Prostate gland (tissue), 2 donors: ENCODE data around the gene SEMA6B. TPM values are rescaled to one million over a fixed set of nuclear protein-coding genes. Genes with fewer than 3 reads are reported as not detected.

Source experiments
- DNase-seq: peaks from one replicate; pipeline ENCODE4 v3.0.0-alpha.2; 2019; ENCODE audit warnings: low spot score
- H3K27ac ChIP-seq, 2 donors: fragments of 200-600 bp; sonication (generic); 2 replicates each; pipeline ENCODE4 v1.5.1; 2017 to 2019
- H3K27me3 ChIP-seq: fragments of 200-600 bp; sonication (generic); replicated peaks from 2 replicates; pipeline ENCODE4 v1.5.1; 2019; ENCODE audit not compliant: insufficient read depth
- H3K36me3 ChIP-seq, 2 donors: fragments of 200-600 bp; sonication (generic); 1 replicate in 1 of 2; 2 replicates in 1 of 2; pipeline versions ENCODE4 v1.5.1 to v1.8.1; 2017 to 2019
- H3K4me1 ChIP-seq: fragments of 200-600 bp; sonication (generic); replicated peaks from 2 replicates; pipeline ENCODE4 v1.5.1; 2019
- H3K4me3 ChIP-seq, 2 donors: fragments of 200-600 bp; sonication (generic); 2 replicates each; pipeline ENCODE4 v1.5.1; 2017 to 2019
- H3K9me3 ChIP-seq: fragments of 200-600 bp; sonication (generic); 2 replicates; pipeline ENCODE4 v1.5.1; 2017
- POLR2A ChIP-seq: fragments of 450-650 bp; IDR thresholded peaks from one replicate; pipeline ENCODE4 v1.6.1; 2016; ENCODE audit warnings: antibody characterized with exemption, mild to moderate bottlenecking
- POLR2AphosphoS5 ChIP-seq: sonication (generic); formaldehyde crosslinking; IDR thresholded peaks from one replicate; pipeline ENCODE4 v1.6.1; 2017; ENCODE audit warnings: antibody characterized with exemption
- WGBS: methylation state at CpG from one replicate; pipeline ENCODE4 v1.1.5; 2018; 5-methylcytosine and 5-hydroxymethylcytosine counted together
- intact Hi-C: fragments of 100-400 bp; cut with DNase I; formaldehyde crosslinking; loops from one replicate; pipeline ENCODE4 v1.14.2; 2022
- total RNA-seq, 2 donors: library from RNA; depleted of rRNA; stranded (reverse); fragments of >200 nt; gene quantifications; one replicate each; pipeline ENCODE4 v1.1.0, GENCODE V29; 2016
- TF ChIP-seq, protein P1 (sequence below), 4 experiments: fragments of 200-600 bp in 2 of 4; fragments of 450-650 bp in 2 of 4; sonication (generic) in 2 of 4; IDR thresholded peaks; 1 replicate in 3 of 4; 2 replicates in 1 of 4; pipeline ENCODE4 v1.5.1; 2016 to 2019; ENCODE audit warnings: antibody characterized with exemption in 4 of 4, mild to moderate bottlenecking in 2 of 4, moderate library complexity in 2 of 4

The SEMA6B gene
- total RNA-seq, 2 donors from 2014 or later: 4.3 to 7.8 TPM

DNA sequence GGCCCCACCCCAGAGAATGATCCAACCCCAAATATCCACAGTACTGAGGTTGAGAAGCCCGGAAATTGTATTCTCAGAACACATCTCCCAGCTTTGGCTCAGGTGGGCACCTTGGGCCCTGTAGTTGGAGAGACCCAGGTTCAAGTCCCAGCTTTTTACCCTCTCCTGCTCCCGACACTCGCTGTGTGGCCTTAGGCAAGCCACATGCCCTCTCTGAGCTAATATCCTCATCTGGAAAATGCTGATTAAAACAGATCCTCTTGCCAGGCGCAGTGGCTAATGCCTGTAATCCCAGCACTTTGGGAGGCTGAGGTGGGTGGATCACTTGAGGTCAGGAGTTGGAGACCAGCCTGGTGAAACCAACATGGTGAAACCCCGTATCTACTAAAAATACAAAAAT lies 43.8 kb downstream of the SEMA6B start:
- Histone ChIP-seq H3K4me1 (no peaks in the 10 kb centered on the region), H3K36me3 (no peaks in the 10 kb centered on the region), H3K27me3 (no peaks in the 10 kb centered on the region), H3K9me3 (no peaks in the 10 kb centered on the region), H3K27ac (no peak overlapping the region), H3K4me3 (no peak overlapping the region)
- TF ChIP-seq POLR2A: no peak
- no peak for DNase-seq
- 89% methylated on average over 5 of the region's 5 CpGs for WGBS
- intact Hi-C loops: loop anchor here (5.0 kb wide), 1 partner anchor 43 kb away; the partner anchor contains the start of gene HDGFL2

DNA sequence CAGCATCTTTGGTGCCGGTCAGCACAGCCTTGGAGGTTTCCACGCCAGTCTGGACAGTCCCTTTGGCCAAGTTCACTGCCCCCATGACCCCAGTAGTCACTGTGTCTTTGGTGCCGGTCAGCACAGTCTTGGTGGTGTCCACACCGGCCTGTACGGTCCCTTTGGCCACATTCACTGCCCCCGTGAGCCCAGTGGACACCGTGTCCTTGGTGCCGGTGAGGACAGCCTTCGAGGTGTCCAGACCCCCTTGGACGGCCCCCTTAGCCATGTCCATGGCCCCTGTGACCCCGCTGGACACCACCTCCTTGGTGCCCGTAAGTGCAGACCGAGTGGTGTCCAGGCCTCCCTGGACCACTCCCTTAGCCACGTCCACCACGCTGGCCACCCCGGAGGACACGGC lies 46.2 kb downstream of the SEMA6B start:
- H3K36me3 ChIP-seq: no peaks in the 10 kb centered on the region
- no peak overlapping the region for H3K4me3 ChIP-seq
- no peak for DNase-seq
- H3K4me1 ChIP-seq: no peaks in the 10 kb centered on the region
- 92% methylated on average over 17 of the region's 17 CpGs for WGBS
- TF ChIP-seq, protein P1, sequence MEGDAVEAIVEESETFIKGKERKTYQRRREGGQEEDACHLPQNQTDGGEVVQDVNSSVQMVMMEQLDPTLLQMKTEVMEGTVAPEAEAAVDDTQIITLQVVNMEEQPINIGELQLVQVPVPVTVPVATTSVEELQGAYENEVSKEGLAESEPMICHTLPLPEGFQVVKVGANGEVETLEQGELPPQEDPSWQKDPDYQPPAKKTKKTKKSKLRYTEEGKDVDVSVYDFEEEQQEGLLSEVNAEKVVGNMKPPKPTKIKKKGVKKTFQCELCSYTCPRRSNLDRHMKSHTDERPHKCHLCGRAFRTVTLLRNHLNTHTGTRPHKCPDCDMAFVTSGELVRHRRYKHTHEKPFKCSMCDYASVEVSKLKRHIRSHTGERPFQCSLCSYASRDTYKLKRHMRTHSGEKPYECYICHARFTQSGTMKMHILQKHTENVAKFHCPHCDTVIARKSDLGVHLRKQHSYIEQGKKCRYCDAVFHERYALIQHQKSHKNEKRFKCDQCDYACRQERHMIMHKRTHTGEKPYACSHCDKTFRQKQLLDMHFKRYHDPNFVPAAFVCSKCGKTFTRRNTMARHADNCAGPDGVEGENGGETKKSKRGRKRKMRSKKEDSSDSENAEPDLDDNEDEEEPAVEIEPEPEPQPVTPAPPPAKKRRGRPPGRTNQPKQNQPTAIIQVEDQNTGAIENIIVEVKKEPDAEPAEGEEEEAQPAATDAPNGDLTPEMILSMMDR (IDR thresholded peaks at IDR 0.05): no peak
- TF ChIP-seq POLR2A: no peak
- TF ChIP-seq POLR2AphosphoS5: no peak
- H3K9me3 ChIP-seq: no peaks in the 10 kb centered on the region
- intact Hi-C loops: no loop called here
- no peak overlapping the region for H3K27ac ChIP-seq
- H3K27me3 ChIP-seq: no peaks in the 10 kb centered on the region

DNA sequence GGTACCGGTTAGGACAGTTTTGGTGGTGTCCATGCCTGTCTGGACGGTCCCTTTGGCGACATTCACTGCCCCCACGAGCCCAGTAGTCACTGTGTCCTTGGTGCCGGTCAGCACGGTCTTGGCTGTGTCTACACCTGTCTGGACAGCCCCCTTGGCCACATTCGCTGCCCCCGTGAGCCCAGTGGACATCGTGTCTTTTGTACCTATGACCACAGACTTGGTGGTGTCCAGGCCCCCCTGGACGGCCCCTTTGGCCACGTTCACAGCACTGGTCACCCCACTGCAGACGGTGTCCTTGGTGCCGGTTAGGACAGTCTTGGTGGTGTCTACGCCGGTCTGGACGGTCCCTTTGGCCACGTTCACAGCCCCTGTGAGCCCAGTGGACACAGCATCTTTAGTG lies 47.4 kb downstream of the SEMA6B start:
- H3K36me3 ChIP-seq: no peaks in the 10 kb centered on the region
- intact Hi-C loops: no loop called here
- TF ChIP-seq, protein P1 (IDR thresholded peaks at IDR 0.05): no peak
- no peak for TF ChIP-seq POLR2AphosphoS5
- no peak overlapping the region for H3K4me3 ChIP-seq
- WGBS: 85% methylated on average over 17 of the region's 17 CpGs
- no peak for DNase-seq
- H3K27ac ChIP-seq: no peak overlapping the region
- no peaks in the 10 kb centered on the region for H3K4me1 ChIP-seq
- no peaks in the 10 kb centered on the region for H3K27me3 ChIP-seq
- no peaks in the 10 kb centered on the region for H3K9me3 ChIP-seq

DNA sequence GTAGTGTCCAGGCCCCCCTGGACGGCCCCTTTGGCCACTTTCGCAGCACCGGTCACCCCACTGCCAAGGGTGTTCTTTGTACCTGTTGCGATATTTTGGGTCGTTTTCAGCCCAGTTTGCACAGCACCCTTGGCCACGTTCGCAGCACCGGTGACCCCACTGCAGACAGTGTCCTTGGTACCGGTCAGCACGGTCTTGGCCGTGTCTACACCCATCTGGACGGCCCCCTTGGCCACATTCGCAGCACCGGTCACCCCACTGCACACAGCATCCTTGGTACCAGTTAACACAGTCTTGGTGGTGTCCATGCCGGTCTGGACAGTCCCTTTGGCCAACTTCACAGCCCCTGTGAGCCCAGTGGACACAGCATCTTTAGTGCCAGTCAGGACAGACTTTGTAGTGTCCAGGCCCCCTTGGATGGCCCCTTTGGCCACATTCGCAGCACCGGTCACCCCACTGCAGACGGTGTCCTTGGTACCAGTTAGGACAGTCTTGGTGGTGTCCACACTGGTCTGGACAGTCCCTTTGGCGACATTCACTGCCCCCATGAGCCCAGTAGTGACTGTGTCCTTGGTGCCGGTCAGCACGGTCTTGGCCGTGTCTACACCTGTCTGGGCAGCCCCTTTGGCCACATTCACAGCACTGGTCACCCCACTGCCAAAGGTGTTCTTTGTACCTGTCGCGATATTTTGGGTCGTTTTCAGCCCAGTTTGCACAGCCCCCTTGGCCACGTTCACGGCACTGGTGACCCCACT lies 48.0 kb downstream of the SEMA6B start:
- H3K4me3 ChIP-seq: no peak overlapping the region
- no peaks in the 10 kb centered on the region for H3K27me3 ChIP-seq
- no peak for DNase-seq
- TF ChIP-seq, protein P1 (IDR thresholded peaks at IDR 0.05): no peak
- TF ChIP-seq POLR2AphosphoS5 (no peak), POLR2A (no peak)
- no peaks in the 10 kb centered on the region for H3K36me3 ChIP-seq
- intact Hi-C loops: no loop called here
- H3K9me3 ChIP-seq: no peaks in the 10 kb centered on the region
- no peak overlapping the region for H3K27ac ChIP-seq
- H3K4me1 ChIP-seq: no peaks in the 10 kb centered on the region
- 83% methylated on average over 27 of the region's 27 CpGs for WGBS

DNA sequence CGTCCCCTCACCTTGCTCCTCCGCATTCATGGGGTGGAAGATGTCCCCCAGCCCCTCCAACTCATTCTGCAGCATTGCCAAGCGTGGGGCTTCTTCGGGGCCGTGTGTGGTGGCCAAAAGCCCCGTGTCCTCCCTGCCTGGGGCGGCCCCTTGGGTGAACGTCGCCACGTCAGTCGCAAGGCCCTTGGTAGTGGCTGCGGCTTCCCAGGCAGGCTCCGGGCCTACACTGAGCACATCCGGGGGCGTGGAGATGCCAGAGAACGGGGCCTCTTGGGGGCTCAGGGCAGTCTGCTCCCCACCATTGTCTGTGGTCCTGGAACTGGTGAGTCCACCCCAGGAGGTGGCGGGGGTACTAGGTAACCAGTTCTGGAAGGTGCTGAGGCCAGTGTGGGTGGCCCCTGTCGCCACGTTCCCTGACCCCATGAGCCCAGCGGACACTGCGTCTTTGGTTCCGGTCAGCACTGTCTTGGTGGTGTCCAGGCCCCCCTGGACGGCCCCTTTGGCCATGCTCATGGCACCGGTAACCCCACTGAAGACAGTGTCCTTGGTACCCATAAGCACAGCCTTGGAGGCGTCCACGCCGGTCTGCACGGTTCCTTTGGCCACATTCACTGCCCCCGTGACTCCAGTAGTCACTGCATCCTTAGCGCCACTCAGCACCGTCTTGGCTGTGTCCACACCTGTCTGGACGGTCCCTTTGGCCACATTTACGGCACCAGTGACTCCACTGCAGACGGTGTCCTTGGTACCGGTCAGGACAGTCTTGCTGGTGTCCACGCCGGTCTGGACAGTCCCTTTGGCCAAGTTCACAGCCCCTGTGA lies 48.8 kb downstream of the SEMA6B start:
- no peaks in the 10 kb centered on the region for H3K36me3 ChIP-seq
- no peaks in the 10 kb centered on the region for H3K4me1 ChIP-seq
- intact Hi-C loops: no loop called here
- no peak for DNase-seq
- H3K9me3 ChIP-seq: no peaks in the 10 kb centered on the region
- no peak overlapping the region for H3K27ac ChIP-seq
- no peaks in the 10 kb centered on the region for H3K27me3 ChIP-seq
- TF ChIP-seq, protein P1 (IDR thresholded peaks at IDR 0.05): no peak
- TF ChIP-seq POLR2AphosphoS5 (no peak), POLR2A (no peak)
- 84% methylated on average over 29 of the region's 37 CpGs for WGBS
- no peak overlapping the region for H3K4me3 ChIP-seq
